DND-41 (cell line): Measurements from ENCODE around the gene DPYSL4.

Source experiments
- ATAC-seq: fragments of 200-7000 bp; cut with Tn5 transposase; 3 replicates; pipeline ENCODE4 v1.9.1; 2021; ENCODE audit warnings: low read depth; ENCODE audit not compliant: insufficient read depth
- DNase-seq: peaks from one replicate; pipeline ENCODE4 v3.0.0-alpha.2; 2020
- H2AFZ ChIP-seq: 2 replicates; pipeline ENCODE4 v1.6.0; 2012; ENCODE audit warnings: low read depth, low read length
- H3K27ac ChIP-seq: 2 replicates; pipeline ENCODE4 v1.5.1; 2012; ENCODE audit warnings: low read length, inconsistent platforms
- H3K27me3 ChIP-seq: fragments of 200-600 bp; sonication (generic); 2 replicates; pipeline ENCODE4 v1.6.0; 2012; ENCODE audit warnings: low read length, mild to moderate bottlenecking, inconsistent platforms; ENCODE audit not compliant: insufficient read depth, poor library complexity
- H3K36me3 ChIP-seq: 2 replicates; pipeline ENCODE4 v1.5.1; 2012; ENCODE audit warnings: low read length, inconsistent platforms; ENCODE audit not compliant: insufficient read depth
- H3K4me1 ChIP-seq: 2 replicates; pipeline ENCODE4 v1.5.1; 2012; ENCODE audit warnings: mild to moderate bottlenecking, low read length; ENCODE audit not compliant: insufficient read depth
- H3K4me2 ChIP-seq: 2 replicates; pipeline ENCODE4 v1.6.0; 2012; ENCODE audit warnings: mild to moderate bottlenecking, moderate library complexity, low read length, inconsistent platforms; ENCODE audit not compliant: insufficient read depth
- H3K4me3 ChIP-seq, 2 experiments: fragments of 200-600 bp in 1 of 2; shearing (Covaris generic) in 1 of 2; 2 replicates each; pipeline ENCODE4 v1.5.1; 2012 to 2016; ENCODE audit warnings: inconsistent platforms in 2 of 2, low read length in 2 of 2, mild to moderate bottlenecking in 2 of 2, low read depth in 1 of 2, moderate library complexity in 1 of 2
- H3K79me2 ChIP-seq: 2 replicates; pipeline ENCODE4 v1.6.0; 2012; ENCODE audit warnings: low read length, inconsistent platforms; ENCODE audit not compliant: insufficient read depth
- H3K9ac ChIP-seq: 2 replicates; pipeline ENCODE4 v1.6.0; 2012; ENCODE audit warnings: low read depth, mild to moderate bottlenecking, inconsistent platforms, low read length, moderate library complexity
- H3K9me3 ChIP-seq: 2 replicates; pipeline ENCODE4 v1.5.1; 2012; ENCODE audit warnings: low read length, moderate library complexity, mild to moderate bottlenecking, inconsistent platforms; ENCODE audit not compliant: insufficient read depth, severe bottlenecking
- H4K20me1 ChIP-seq: 2 replicates; pipeline ENCODE4 v1.6.0; 2012; ENCODE audit warnings: low read length; ENCODE audit not compliant: insufficient read depth
- CTCF ChIP-seq: IDR thresholded peaks from 2 replicates; pipeline ENCODE4 v1.5.1; 2012; ENCODE audit warnings: borderline replicate concordance, low read length, moderate library complexity, mild to moderate bottlenecking; ENCODE audit not compliant: poor library complexity, severe bottlenecking; ENCODE audit errors: extremely low read depth
- EZH2 ChIP-seq: IDR thresholded peaks from 3 replicates; pipeline ENCODE4 v1.6.1; 2012; ENCODE audit warnings: borderline replicate concordance, low read depth, mild to moderate bottlenecking, moderate library complexity, low read length, inconsistent platforms; ENCODE audit not compliant: severe bottlenecking

The DPYSL4 gene

GRCh38 chr10:132165416-132165980 is 21.2 kb upstream of the DPYSL4 start:
- Histone ChIP-seq H4K20me1 (no peaks in the 10 kb centered on the region), H3K27ac (no peak overlapping the region), H3K4me1 (no peaks in the 10 kb centered on the region), H3K27me3 (no peaks in the 10 kb centered on the region), H2AFZ (no peak overlapping the region), H3K4me2 (no peak overlapping the region), H3K9ac (no peak overlapping the region), H3K79me2 (no peaks in the 10 kb centered on the region), H3K9me3 (no peaks in the 10 kb centered on the region), H3K4me3 (no peak overlapping the region), H3K36me3 (no peaks in the 10 kb centered on the region)
- DNase-seq = no peak
- TF ChIP-seq EZH2 (no peak), CTCF (no peak)
- ATAC-seq = no peak

- H3K9me3 ChIP-seq = no peaks in the 10 kb centered on the region
- H3K9ac ChIP-seq = no peak overlapping the region
- no peaks in the 10 kb centered on the region for H3K79me2 ChIP-seq
- H3K4me2 ChIP-seq = no peak overlapping the region
- TF ChIP-seq CTCF (no peak), EZH2 (no peak)
- DNase-seq (no peak), ATAC-seq (no peak)
- H3K4me3 ChIP-seq = no peak overlapping the region
- no peaks in the 10 kb centered on the region for H4K20me1 ChIP-seq
- no peaks in the 10 kb centered on the region for H3K36me3 ChIP-seq
- H3K4me1 ChIP-seq = no peaks in the 10 kb centered on the region
- H3K27ac ChIP-seq = no peak overlapping the region
- no peak overlapping the region for H2AFZ ChIP-seq
- H3K27me3 ChIP-seq = no peaks in the 10 kb centered on the region
Measured at GRCh38 chr10:132166216-132166950, 20.4 kb upstream of the DPYSL4 start.

GRCh38 chr10:132167041-132167674 is 19.6 kb upstream of the DPYSL4 start:
- H3K27ac ChIP-seq = no peak overlapping the region
- H3K4me1 ChIP-seq = no peaks in the 10 kb centered on the region

More at GRCh38 chr10:132167041-132167674, 19.6 kb upstream of the DPYSL4 start:
- DNase-seq = no peak
- Histone ChIP-seq H3K27me3 (no peaks in the 10 kb centered on the region), H4K20me1 (no peaks in the 10 kb centered on the region), H3K9ac (no peak overlapping the region), H3K4me3 (no peak overlapping the region), H2AFZ (no peak overlapping the region), H3K79me2 (no peaks in the 10 kb centered on the region), H3K4me2 (no peak overlapping the region), H3K9me3 (no peaks in the 10 kb centered on the region), H3K36me3 (no peaks in the 10 kb centered on the region)
- no peak for TF ChIP-seq EZH2
- no peak for TF ChIP-seq CTCF
- ATAC-seq = no peak
